Activated T-cell treated with anti-CD3 and anti-CD28 coated beads, Interleukin-2, amount 50 U/mL, for 48 hours (primary cell): Measurements from ENCODE around the gene HADHA.
"Not testable (repeated sequence)": the region's sequence is repeated elsewhere in the genome, so short reads cannot be mapped to it uniquely, and the experiment has no call there.

ENCODE experiments used
- DNase-seq, 2 experiments: peaks; one replicate each; pipeline ENCODE4 v3.0.0-alpha.2; 2020

HADHA gene

DNA sequence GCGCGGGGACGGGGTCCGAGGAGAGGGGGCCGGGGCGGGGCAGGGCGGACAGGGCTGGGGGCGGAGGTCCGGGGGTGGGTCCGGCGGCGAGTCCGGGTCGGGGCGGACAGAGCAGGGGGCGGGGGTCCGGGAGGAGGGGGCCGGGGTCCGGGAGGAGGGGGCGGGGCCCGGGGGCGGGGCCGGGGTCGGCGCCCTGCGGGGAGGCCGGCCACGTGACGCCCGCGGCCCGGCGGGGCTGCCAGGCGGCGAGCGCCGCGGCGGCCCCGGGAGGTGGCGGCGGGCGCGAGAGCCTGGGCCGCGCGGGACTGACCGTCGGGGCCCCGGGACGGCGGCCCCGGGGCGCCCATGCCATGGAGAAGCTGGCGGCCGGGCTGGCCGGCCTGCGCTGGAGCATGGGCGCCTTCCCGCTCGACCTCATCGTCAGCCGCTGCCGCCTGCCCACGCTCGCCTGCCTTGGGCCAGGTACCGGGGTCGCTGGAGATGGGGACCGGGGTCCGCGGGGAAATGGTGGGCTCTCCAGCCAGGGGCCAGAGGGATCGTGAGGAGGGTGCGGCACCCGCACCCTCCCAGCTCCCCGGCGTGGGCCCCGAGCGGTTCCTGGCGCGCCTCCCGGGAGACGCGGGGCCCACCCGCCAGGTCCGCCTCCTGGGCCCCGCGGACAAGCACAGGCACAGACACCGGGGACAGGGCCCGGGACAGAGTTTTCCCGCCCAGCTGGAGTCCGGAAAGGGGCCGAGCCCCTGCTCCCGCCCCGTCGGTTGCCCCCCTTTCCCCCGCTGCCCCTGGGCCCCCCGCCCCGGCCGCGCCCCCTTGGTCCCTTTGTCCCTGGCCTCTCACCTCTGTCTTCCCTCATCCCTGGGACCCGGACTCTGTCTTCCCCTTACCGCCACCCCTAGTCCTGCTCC is 71.3 kb downstream of the HADHA start, which contains the start of gene GAREM2:
Gene GAREM2 (plus strand): TSS at position 218 of the 905 bp plus-strand sequence. CDS start 133 bp downstream, at position 351.
- DNase-seq, result no peak

DNA sequence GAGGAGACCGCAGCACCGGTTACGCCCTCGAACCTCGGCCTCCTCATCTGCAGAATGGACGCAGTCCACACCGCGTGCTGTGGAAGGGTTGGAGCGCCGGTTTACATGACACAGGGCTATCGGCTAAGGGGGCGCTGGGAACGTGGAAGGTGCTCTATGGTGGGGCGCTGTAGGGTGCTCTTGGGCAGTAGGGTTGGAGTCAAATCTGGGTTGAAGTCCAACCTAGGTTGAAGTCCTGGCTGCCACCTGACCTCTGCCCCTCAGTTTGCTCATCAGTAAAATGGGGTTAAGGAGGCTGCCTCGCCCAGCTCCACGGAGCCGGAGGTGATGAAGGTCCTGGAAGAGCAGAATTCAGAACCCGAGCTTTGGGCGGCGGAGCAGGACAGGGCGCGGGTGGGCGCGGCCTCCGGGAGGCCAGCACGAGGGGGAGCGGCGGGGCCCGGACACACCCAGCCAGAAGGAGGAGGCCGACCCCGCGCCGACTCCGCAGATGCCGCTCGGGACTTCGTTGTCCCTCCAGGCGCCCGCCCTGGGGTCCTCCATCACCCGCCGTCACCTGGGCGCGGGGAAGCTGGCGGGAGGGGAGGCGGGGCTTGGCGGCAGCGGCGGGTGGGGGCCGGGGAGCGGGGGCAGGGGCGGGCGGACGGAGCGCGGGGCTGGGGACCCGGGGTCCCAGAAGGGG is 72.1 kb downstream of the HADHA start:
- DNase-seq, result no peak

DNA sequence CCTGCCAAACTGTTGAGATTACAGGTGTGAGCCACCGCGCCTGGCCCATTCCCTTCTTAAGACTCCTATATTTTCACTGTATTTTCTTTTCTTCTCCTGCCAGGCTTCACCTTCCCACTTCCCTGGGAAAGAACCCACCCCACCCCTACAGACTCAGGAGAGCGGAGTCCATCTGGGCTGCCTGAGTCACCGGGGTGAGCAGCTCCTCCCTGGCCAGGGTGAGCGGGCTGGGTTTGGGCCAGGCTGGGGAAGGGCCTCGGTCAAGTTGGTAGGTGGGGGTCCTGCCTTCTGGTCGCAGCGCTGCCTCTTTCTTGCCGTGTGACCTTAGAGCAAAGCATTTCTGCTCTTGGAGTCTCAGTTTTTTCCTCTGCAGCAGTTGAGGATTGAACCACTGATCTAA is 73.6 kb downstream of the HADHA start:
- no peak for DNase-seq

DNA sequence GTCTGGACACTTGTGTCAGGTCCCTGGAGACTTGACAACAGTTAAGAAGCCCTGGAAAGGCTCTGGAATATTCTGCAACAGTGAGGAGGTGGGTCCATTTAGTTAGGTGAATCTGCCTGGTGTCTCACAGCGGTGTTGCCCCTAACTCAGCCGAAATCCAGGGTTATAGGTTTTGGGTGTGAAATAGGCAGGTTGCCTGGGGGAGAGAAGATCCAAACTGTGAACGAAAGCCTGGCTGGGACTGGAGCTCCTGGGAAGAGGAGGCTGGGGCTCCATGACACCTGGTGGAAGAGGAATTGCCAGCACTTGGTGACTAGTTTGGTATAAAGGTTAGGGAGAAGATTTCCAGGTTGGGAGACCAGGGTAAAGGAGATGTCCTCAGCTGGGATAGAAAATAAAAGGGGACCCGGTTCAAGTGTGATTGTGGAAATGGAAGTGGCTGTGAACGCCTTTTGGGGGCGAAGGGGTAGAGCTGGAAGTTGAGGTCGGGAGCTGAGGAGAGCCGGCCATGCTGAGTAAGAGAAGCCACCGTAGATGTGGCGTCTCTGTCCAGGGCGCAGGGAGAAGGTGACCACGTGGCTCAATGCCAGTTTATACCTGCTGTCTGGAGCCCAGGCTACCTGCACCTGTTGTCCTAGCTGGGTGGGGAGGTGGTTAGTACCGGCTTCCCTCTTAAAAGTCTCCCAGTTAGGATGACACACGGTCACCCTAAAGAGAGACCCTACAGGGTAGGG is 74.6 kb downstream of the HADHA start:
- DNase-seq, result no peak

DNA sequence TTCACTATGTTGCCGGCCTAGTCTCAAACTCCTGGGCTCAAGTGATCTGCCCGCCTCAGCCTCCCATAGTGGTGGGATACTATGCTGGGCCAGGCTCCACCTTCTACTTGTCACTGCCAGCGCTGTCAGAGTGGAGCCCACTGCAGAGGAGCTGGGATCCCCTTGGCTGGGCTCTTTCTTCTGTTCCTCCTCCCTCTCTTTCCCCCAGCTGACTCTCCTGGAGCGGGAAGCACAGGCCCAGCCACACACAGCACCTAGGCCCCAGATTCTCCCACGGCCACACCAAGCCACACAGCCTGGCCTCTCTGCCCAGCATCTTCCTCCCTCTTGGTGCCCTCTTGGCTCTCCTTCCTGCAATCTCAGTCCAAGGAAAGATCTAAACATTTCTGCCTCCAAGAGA is 75.2 kb downstream of the HADHA start:
- no peak for DNase-seq

DNA sequence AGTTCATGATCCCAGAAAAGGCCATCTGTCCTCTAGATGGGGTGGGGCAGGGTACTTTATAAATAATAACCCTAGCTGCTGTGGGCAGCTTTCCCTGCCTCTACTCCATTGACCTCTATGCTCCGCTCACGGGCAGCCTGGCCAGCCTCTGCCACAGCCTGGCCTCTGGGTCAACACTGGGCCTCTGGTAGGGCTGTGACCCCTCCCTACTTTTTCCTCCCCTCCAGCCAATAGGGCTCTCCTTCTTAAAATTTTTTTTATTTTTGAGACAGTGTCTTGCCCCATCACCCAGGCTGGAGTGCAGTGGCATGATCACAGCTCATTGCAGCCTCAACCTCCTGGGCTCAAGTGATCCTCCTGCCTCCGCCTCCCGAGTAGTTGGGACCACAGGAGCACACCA is 75.6 kb downstream of the HADHA start:
- no peak for DNase-seq

DNA sequence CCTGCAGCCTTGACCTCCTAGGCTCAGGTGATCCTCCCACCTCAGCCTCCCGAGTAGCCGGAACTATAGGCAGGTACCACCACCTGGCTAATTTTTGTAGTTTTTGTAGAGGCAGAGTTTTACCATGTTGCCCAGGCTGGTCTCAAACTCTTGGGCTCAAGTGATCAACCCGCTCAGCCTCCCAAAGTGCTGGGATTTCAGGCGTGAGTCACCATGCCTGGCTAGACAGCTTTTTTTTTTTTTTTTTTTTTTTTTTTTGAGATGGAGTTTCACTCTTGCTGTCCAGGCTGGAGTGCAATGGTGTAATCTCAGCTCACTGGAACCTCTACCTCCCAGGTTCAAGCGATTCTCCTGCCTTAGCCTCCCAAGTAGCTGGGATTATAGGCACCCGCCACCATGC is 77.9 kb downstream of the HADHA start:
- DNase-seq, result not testable (repeated sequence)

DNA sequence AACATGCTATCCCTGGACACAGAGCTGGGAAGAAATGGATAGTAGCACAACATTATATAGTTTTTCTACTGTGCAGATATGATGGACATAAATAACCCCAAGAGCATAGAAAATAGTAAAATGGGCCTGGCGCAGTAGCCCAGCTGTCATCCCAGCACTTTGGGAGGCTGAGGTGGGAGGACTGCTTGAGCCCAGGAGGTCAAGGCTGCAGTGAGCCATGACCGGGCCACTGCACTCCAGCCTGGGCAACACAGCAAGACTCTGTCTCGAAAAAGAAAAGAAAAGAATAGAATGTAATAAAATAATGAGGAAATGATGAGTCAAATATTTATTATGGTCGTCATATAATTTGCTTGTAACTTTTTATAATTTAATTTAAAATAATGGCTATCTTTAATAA is 79.0 kb downstream of the HADHA start:
- DNase-seq, result no peak

DNA sequence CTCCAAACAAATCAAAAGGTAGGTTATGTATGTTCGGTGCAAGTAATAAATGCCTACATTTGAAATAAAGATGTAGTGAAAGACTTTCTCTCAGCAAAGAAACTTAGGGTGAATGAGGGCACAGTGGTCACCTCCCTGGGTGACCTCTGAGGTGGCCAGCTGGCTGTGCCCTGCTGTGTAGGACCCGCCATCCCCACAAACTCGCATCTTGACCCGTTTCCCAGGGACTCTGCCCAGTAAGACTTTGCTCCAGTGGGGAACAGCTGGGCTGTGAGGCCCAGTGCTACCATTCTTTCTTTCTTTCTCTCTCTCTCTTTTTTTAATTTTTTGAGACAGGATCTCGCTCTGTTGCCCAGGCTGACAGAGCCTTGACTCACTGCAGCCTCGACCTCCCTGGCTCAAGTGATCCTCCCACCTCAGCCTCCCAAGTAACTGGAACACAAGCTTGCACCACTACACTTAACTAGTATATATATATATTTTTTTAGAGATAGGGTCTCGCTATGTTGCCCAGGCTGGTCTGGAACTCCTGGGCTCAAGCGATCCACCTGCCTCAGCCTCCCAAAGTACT is 79.7 kb downstream of the HADHA start:
- DNase-seq, result no peak

DNA sequence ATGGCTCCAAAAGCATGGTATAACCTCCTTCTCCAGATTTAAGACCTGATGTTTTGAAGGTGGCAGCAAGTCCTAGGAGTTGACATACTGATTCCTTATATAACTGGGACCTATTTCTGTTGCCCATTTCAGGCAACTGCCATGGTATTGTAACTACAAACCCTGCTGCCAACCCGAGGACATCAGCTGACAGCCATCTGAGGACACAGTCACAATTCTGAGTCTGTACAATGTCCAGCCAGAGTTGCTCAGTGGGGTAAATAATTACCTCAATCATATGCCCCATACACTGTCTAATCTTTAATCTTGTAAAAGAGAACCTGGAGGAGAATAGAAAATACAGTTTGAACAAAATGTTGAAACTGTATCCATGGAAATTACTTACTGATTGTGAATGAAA is 80.2 kb downstream of the HADHA start:
- DNase-seq, result no peak

DNA sequence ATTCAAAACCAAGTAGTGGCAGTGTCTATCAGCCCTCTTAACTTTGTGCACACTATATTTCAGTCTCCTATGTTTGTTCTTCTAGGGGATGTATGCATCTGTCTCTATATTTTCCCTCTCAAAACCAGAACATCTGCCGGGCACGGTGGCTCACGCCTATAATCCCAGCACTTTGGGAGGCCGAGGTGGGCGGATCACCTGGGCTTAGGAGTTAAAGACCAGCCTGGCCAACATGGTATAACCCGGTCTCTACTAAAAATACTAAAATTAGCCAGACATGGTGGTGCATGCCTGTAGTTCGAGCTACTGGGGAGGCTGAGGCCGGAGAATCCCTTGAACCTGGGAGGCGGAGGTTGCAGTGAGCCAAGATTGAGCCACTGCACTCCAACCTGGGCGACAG is 81.5 kb downstream of the HADHA start:
- no peak for DNase-seq

DNA sequence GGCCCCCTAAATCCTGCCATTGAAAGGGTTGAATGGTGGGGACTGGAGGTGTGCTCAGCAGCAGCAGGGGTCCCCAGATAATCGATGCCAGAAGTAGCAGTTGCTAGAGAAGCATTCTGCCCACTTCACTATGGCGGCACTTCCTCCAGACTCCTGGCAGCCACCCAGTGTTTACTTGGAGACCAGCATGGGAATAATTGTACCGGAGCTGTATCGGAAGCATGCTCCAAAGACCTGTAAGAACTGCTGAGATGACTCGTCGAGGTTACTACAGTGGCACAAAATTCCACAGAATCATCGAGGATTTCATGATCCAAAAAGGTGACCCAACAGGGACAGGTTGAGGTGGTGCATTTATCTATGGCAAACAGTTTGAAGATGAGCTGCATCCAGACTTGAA is 82.5 kb downstream of the HADHA start:
- no peak for DNase-seq

DNA sequence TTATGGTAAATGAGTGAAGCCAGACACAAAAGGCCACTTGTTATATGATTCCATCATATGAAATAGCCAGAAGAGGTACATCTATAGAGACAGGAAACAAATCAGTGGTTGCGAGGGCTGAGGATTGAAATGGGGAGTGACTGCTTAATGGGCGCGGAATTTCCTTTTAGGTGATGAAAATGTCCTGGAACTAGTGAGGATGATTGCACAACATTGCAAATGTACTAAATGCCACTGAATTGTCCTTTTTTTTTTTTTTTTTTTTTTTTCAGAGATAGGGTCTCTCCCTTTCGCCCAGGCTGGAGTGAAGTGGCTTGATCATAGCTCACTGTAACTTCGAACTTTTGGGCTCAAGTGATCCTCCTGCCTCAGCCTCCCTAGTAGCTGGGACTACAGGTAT is 86.9 kb downstream of the HADHA start:
- DNase-seq, result no peak

DNA sequence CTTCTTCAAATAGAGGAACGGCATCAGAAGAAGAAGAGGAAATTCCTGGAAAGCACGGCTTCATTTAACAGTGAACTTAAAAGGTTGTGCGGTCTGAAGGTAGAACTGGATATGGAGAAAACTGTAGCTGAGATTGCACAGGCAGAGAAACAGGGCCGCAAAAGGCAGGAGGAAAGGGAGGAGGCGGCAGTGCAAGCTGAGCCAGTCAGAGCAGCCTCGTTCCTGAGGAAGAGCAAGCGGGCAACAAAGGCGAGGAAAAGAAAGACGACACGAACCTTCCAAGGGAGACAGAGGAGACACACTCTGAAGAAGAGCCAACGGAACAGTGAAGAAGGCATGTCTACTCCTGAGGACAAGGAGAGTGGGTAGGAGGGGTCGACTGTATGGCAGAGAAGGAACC is 94.2 kb downstream of the HADHA start:
- DNase-seq, result no peak

DNA sequence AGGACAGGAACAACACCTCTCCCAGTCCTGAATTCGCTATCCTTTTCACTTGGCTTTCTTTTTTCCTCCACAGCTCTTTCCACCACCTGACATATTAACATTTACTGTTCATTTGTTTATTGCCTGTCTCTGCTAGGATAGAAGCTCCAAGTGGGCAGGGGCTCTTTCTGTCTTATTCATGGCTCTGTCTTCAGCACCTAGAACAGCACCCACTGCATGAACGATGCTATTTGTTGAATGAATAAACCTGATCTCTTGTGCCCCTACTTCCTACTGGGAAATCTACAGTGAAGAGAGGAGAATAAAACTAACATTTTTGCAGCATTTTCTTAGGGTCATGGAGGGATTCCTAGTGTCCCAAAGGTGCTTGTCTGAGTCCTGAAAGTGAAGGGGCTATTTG is 95.9 kb downstream of the HADHA start:
- no peak for DNase-seq

DNA sequence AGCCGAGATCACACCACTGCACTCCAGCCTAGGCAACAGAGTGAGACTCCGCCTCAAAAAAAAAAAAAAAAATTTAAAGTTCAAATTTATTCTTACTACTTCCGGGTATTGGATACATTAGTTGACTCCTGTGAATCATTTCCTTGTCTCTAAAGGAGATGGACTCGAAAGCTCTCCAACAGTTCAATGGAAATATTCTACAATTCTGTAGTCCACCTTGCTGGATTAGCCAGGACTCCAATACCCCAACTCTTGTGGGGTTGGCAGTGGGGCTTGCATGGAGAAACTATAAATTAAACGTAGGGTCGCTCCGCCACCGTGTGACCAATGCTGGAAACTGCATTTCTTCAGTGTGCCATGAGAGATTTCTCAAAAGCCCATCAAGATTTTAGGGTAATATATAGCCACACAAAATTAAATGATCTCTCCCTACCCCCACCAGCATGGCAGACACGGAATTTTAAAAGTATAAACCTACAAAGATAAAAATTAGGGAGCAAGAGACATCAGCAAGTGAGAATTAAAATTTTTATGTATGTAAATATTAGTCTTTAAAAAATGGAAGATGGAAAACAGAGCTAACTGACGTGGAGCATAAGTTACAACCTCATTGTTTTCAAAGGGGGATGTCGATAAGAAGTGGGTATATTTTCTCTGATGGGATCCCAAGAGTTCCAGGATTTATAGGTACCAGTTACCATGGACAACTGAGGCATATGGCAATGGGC is 99.3 kb downstream of the HADHA start:
- peak; percentile 77 to 80 for DNase-seq

DNA sequence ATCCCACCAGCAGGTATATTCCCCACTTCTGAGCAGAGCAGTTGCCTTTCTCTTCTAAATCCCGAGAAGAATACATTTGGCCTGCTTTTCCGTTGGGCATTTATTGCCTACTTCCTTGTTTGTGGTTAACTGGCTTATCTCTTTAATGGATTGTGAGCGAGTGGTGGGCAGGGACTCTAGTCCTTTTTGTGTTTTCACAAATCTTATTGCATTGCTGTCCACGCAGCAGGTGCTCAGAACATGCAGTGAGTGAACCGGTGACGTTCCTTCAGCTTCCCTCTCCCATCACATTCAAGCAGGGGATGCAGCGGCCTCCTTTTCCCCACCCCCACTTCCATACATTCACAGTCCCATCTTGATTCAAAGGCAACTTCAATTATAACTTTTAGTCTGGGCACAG is 100.4 kb downstream of the HADHA start:
- DNase-seq, result no peak

DNA sequence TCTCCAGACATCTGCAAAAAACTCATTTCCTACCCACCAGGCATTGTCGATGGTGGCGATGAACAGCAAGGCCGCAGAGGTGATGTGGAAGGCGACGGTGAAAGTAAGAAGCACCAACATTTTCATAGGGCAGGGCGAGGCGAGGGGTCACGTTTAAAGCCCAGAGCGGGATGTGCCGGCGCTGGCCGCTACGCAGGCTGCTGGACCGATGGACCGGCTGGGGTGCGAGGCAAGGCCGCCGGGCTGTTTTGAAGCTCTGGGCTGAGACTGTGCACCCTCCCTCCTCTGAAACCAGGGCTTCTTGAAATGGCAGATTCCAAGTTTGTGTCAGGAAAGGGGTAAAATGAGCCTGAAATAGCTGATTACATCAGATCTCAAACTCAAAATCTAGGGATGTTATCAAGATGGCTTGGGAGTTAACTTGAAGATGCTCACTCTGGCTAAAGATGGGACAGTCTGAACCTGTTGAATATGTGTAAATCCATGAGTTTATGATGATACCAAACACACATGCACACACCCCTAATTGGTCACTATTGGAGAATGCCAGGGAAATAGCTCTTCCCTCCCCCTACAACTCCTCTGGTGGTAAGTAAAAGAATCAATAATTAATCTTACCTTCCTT is 103.2 kb downstream of the HADHA start:
- DNase-seq, result no peak
